Fibroblast of villous mesenchyme (primary cell): ENCODE results near the gene CCDC191. TPM values are rescaled to one million over a fixed set of nuclear protein-coding genes. Genes with fewer than 3 reads are reported as not detected.

Experiments
- DNase-seq: peaks from one replicate; pipeline ENCODE4 v3.0.0-alpha.2; 2010; ENCODE audit warnings: low read depth
- H3K4me3 ChIP-seq: 2 replicates; pipeline ENCODE4 v1.5.1; 2011; ENCODE audit warnings: low read depth, mild to moderate bottlenecking, low read length
- total RNA-seq: library from RNA; depleted of rRNA; stranded (reverse); fragments of >200 nt; gene quantifications from 2 replicates; pipeline ENCODE4 v1.2.3, GENCODE V29; 2012
- TF ChIP-seq, protein P1 (sequence below): IDR thresholded peaks from 2 replicates; pipeline ENCODE4 v1.5.1; 2012; ENCODE audit warnings: low read depth, mild to moderate bottlenecking, low read length; ENCODE audit not compliant: insufficient read depth

The CCDC191 gene
- total RNA-seq, 1 donor = 1.7 TPM

DNA sequence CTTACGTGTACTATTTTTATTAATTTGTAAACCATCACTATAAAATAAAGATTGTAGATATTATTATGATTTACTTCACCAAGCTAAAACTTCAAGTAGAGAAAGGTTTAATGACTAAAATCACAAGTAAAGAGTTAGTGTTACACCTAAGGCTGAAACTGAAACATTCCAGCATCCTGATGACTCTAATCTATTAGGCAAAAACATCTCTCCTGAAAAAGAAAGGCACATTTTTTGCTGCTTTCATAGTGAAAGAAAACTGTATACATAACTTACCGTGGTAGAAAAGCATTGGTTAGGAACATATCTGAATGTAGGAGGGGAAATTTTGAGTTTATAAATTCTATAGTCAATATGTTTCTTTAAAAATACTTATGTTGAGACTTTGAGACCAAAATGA, 35.4 kb downstream of the CCDC191 start:
- H3K4me3 ChIP-seq = no peak overlapping the region
- DNase-seq = no peak
- TF ChIP-seq, protein P1, sequence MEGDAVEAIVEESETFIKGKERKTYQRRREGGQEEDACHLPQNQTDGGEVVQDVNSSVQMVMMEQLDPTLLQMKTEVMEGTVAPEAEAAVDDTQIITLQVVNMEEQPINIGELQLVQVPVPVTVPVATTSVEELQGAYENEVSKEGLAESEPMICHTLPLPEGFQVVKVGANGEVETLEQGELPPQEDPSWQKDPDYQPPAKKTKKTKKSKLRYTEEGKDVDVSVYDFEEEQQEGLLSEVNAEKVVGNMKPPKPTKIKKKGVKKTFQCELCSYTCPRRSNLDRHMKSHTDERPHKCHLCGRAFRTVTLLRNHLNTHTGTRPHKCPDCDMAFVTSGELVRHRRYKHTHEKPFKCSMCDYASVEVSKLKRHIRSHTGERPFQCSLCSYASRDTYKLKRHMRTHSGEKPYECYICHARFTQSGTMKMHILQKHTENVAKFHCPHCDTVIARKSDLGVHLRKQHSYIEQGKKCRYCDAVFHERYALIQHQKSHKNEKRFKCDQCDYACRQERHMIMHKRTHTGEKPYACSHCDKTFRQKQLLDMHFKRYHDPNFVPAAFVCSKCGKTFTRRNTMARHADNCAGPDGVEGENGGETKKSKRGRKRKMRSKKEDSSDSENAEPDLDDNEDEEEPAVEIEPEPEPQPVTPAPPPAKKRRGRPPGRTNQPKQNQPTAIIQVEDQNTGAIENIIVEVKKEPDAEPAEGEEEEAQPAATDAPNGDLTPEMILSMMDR = no peak

DNA sequence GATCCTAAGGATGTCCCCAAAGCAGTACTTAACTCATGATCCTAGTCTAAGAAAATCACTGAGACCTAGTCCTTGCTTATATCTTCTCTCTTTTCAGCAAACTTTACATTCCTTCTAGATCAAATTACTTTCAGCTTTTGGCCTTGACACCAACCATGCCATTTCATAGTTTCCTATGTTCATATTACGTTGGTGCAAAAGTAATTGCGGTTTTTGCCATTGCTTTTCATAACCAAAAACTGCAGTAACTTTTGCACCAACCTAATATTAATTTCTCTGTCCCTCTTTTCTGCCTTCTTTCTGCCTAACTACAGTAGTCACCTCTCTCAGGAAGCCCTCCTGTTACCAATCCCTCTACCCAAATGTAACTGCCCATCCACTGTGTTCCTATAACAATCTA, 36.8 kb downstream of the CCDC191 start:
- TF ChIP-seq, protein P1 = no peak
- DNase-seq = no peak
- no peak overlapping the region for H3K4me3 ChIP-seq

DNA sequence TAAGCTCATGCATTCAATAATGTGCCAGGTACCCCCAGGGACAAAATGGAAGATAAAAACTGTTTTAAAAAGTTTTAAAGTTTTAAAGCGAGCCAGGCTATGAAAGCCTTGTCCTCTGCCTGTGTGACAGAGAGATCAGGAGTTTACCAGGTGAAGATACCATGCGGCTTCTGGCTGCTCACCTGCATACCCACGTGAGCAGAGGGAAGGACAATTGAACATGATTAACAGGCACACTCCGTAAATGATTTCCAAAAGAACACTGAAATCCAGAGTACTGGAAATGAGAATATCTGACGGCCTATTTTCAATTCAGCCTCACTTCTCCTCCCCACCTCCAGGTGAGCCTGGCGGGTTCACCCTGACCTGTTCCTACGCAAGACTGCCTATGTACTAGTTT, 42.1 kb downstream of the CCDC191 start:
- DNase-seq = no peak
- TF ChIP-seq, protein P1 = no peak
- H3K4me3 ChIP-seq = no peak overlapping the region

DNA sequence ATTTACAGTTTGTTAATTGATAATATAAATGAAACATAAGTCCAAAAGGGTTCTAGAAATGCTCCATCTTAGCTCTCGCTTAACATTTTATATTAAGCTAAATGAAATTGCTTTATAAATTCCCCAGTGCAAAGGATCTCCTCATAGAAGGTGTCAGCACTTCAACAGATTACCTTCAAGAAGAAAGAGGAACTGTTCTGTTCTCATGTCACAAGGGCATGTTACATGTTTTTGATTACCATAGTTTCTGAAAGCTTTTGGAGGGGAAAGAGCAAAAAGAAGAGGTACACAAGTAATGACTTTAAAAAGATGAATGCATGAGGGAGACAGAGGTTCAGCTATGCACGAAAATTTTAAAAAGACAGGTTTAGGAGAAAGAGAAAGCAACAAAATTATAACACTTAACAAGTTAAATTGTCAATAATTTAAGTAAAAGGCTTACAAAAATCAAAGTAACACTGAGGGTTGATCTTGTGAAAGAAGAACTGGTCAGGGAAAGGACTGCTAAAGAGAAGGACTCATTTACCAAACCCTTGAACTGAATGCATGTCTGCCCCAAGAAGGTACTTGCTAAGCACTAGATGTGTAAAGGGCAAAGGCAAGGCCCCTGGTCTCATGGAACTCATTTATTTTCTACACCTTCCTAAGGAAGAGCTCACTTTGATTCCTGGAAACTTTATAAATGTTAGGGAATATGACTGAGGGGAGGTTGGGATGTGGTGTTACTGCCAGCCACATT, 45.1 kb downstream of the CCDC191 start:
- TF ChIP-seq, protein P1 = no peak
- DNase-seq = no peak
- H3K4me3 ChIP-seq = no peak overlapping the region

DNA sequence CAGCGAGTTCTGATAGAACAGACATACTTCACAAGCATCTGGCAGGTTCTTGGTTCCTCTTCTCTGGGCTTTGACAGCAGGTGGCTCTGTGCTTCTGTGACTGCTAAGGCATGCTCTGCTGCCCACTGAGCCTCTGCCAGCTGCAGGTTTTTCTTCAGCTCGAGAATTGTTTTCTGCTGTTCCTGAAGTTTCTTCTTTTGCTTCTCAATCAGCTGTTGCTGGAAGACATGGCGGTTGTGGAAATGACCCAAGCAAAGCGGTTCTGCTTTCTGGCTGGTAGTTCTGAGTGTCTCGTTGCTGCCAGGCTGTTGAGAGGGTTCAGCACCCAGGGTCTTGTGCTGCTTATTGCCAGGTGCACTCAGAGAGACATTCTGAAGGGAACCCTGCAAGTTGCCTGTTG, 50.8 kb downstream of the CCDC191 start:
- TF ChIP-seq, protein P1 = no peak
- no peak for DNase-seq
- H3K4me3 ChIP-seq = no peak overlapping the region

DNA sequence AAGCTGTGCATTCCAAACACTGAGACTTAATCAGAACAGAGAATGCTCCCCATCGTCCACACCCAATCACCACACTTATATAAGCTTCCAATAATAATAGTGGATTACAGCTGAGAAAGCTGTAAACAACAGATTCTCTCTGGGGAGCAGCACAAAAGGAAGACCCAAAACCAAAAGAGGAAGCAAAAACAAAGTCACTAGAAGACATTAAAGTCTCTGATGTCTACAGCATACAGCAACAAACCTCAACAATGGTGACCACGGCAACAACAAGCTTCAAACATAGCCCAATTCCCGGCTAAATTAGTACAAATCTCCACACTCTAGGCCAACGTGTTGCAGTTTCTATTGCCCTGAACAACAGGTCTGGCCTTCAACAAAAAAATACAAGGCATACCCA, 70.8 kb downstream of the CCDC191 start:
- TF ChIP-seq, protein P1 = no peak
- DNase-seq = no peak
- H3K4me3 ChIP-seq = no peak overlapping the region

DNA sequence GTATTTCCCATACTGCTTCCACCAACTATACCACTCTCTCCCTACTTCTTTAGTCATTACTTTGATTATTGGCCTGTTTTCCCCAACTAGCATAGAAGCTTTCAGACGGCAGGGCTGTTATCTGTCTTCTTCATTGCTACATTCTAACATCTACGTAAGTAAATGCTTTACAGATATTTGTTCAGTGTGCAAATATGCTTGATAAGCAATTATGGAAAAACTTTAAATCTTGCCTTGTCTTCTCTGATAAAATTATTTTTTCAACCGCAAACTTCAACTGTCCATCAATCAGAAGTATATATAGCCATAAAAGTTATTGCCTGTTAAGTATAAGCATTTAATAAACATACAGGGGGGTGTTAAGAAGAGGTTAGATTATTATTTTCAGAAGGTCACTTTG, 72.8 kb downstream of the CCDC191 start:
- DNase-seq = no peak
- no peak overlapping the region for H3K4me3 ChIP-seq
- TF ChIP-seq, protein P1 = no peak
